Measurements from ENCODE around the gene MDH2.

DNA sequence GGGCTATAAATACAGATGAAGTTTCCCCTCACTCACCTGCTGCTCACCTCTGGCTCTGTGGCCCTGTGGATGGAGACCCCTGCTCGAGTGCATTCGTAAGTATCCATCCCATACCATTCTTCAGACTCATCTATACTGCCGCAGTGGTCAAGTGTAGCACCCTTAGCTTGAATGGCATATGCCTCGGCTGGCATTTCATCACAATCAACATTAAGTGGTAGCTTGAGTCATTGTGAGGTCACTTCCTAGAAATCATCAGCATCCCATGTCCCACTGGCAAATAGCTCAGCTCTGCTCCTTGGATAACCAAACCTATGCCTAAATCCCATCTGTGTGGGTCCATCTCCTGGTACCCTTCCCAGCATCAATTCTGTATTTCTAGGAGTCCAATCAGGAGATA, 38.2 kb downstream of the MDH2 start:
- TF ChIP-seq POLR2A (IDR thresholded peaks at IDR 0.05; ENCODE audit: control extremely low read depth in 1 of 2, low read depth in 2 of 2, low read length in 2 of 2) (no peak), RXRA (IDR thresholded peaks at IDR 0.05; ENCODE audit: insufficient read depth, low read depth, low read length) (no peak), EZH2 (IDR thresholded peaks at IDR 0.05; ENCODE audit: low read depth, low read length, severe bottlenecking) (no peak)
- TF ChIP-seq, protein P1, sequence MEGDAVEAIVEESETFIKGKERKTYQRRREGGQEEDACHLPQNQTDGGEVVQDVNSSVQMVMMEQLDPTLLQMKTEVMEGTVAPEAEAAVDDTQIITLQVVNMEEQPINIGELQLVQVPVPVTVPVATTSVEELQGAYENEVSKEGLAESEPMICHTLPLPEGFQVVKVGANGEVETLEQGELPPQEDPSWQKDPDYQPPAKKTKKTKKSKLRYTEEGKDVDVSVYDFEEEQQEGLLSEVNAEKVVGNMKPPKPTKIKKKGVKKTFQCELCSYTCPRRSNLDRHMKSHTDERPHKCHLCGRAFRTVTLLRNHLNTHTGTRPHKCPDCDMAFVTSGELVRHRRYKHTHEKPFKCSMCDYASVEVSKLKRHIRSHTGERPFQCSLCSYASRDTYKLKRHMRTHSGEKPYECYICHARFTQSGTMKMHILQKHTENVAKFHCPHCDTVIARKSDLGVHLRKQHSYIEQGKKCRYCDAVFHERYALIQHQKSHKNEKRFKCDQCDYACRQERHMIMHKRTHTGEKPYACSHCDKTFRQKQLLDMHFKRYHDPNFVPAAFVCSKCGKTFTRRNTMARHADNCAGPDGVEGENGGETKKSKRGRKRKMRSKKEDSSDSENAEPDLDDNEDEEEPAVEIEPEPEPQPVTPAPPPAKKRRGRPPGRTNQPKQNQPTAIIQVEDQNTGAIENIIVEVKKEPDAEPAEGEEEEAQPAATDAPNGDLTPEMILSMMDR (IDR thresholded peaks at IDR 0.05; ENCODE audit: control extremely low read depth in 1 of 3, insufficient read depth in 1 of 3, low read depth in 1 of 3, low read length in 3 of 3): no peak
